Activated T-helper 1 cell treated with anti-CD3 and anti-CD28 coated beads, Interleukin-2, amount 50 U/mL, for 16 hours (primary cell): ENCODE measurements around the gene ZNF775.

Experiments
- DNase-seq, 2 donors: peaks; one replicate each; pipeline ENCODE4 v3.0.0-alpha.2; 2020; ENCODE audit warnings: low read depth in 1 of 2, low spot score in 1 of 2

The ZNF775 gene

DNA sequence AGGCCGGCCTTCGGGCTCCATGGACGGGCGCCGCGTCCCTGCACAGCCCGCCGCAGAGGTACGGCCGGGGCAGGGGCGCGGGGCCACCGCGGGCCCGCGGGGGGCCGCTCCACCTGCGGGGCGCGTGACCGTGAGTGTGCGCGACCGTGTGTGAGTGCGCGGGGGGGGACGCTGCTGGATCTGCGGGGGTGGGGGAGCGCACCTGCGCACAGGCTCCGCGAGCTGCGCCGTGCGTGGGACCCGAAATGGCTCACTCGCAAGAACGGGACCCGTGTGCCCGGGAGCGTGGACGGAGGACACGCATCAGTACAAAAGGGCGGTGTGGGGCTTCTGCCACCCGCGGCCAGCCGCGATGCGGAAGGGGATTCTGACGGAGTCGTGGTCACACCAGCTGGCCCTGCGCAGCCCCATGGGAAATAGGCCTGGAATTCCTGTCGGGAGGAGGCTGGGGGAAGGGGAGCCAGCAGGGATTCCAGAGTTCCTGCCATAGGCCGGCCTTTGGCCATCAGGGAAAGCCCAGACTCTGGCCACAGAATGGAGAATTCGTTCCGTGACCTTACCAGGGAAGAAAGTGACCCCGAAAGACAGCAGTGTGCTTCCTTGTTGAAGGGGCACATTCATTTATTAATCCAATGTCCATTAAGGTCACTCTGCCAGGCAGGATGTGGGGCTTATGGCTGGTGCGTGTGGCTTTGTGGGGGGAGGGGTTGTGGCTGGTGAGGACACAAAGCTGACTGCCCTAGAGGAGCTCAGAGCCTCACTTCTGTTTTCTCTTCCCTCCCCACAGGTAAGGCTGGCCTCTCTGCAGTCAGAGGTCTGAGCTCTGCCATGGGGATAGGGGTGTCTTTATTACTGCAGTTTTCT lies 10.0 kb upstream of the ZNF775 start:
- peak in 1 of 2 donors; percentile 45 for DNase-seq

DNA sequence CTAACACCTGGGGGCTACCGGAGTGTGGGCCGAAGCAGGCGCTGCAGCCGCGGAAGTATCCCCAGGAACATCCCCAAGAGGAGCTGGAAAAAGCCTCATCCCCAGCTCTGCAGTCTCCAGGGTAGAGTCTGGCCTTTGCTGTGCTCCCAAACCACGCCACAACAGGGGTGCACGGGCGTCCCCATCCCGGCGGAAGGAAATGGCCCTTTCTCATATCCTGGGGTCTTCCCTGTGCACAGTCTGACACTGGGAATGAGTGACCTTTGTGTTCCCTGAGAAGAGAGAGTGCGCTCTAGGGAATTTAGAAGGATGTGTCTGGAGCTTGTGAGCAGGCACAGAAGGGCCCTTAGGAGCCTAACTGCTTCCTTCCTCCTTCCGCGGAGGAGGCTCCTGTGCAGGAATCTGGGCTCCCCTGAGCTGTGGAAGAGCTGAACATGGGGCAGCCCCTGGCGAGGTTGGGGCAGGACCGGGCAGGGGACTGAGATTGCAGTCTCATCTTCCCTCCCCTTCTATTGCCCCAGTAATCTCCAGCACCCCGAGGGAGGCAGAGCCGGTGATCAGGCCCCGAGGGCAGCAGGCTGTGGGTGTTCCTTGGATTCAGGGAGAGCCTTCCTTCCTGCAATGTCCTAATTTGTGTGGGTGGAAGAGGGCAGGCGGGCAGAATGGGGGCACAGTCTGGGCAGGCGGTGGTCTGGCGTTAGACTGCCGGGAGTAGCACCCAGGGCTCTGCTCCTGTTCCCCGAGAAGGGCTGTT lies 9.2 kb upstream of the ZNF775 start:
- DNase-seq: no peak

DNA sequence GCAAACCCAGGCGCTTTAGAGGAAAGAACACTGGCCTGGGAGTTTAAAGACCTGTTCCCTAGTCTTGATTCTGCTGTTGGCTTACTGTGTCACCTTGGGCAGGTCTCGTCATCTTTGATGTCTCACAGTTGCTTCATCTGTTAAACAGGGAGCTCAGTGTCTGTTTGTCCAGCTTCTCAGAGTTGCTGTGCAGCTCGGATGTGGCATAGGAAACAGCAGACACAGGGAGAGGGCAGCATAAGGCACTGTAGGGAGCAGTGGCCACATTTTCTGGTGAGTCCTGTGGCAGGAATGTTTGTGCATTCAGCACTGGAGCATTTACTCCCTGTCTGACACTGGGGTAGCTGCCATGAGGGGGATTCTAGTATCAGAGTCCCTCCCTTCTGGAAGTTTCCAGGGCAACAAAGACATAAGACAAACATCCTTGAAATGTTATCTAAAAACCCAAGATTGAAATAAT lies 8.5 kb upstream of the ZNF775 start:
- DNase-seq: no peak

DNA sequence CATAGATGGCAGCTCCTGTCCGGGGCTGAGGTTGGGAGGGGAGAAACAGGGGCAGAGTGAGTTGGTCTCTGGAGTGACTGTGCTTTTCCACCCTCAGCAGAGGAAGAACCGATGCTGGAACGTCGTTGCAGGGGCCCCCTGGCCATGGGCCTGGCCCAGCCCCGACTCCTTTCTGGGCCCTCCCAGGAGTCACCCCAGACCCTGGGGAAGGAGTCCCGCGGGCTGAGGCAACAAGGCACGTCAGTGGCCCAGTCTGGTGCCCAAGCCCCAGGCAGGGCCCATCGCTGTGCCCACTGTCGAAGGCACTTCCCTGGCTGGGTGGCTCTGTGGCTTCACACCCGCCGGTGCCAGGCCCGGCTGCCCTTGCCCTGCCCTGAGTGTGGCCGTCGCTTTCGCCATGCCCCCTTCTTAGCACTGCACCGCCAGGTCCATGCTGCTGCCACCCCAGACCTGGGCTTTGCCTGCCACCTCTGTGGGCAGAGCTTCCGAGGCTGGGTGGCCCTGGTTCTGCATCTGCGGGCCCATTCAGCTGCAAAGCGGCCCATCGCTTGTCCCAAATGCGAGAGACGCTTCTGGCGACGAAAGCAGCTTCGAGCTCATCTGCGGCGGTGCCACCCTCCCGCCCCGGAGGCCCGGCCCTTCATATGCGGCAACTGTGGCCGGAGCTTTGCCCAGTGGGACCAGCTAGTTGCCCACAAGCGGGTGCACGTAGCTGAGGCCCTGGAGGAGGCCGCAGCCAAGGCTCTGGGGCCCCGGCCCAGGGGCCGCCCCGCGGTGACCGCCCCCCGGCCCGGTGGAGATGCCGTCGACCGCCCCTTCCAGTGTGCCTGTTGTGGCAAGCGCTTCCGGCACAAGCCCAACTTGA lies 7.8 kb upstream of the ZNF775 start:
- DNase-seq: no peak

DNA sequence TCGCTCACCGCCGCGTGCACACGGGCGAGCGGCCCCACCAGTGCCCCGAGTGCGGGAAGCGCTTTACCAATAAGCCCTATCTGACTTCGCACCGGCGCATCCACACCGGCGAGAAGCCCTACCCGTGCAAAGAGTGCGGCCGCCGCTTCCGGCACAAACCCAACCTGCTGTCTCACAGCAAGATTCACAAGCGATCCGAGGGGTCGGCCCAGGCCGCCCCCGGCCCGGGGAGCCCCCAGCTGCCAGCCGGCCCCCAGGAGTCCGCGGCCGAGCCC lies 7.2 kb upstream of the ZNF775 start:
- DNase-seq: no peak

DNA sequence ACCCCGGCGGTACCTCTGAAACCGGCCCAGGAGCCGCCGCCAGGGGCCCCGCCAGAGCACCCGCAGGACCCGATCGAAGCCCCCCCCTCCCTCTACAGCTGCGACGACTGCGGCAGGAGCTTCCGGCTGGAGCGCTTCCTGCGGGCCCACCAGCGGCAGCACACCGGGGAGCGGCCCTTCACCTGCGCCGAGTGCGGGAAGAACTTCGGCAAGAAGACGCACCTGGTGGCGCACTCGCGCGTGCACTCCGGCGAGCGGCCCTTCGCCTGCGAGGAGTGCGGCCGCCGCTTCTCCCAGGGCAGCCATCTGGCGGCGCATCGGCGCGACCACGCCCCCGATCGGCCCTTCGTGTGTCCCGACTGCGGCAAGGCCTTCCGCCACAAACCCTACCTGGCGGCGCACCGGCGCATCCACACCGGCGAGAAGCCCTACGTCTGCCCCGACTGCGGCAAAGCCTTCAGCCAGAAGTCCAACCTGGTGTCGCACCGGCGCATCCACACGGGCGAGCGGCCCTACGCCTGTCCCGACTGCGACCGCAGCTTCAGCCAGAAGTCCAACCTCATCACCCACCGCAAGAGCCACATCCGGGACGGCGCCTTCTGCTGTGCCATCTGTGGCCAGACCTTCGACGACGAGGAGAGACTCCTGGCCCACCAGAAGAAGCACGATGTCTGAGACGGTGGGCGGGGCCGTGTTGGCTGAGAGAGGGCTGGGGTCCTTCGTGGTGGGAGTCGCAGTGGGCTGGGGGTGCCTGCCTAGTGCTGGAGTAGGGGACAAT lies 6.7 kb upstream of the ZNF775 start:
- DNase-seq: no peak

DNA sequence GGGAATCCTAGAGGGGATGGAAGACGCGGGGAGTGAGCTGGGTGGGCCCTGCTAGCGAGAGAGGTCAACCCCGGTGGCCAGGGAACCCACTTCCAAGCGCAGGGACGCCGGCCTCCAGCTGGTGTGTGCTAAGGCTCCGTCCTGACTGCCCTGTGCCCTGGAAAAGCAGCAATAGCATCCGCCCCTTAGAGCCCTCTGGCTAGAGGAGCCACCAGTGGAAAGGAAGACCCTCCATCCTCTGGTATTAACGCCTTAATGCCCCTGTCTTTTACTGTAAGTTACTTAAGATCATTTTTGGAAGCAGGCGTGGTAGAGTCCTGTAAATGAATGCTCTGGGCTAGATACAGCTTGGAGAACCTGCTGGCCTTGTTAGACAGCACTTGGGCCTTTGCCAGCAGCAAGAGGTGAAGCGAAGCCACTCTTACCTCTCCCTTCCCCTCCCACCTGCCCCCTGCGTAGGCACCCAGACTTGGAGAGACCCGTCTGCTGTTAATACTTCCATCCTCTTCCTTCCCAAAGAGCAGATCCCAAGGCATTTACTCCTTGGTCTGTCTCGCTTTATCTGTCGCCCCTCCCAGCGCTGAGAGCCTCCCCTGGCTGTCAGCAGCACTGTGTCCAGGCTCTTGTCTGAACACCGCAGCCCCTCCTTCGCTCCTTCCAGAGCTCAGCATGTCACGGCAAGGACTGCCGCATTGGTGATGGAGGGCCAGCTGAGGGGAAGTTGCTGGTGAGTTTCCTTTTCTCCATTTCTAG lies 5.9 kb upstream of the ZNF775 start:
- no peak for DNase-seq

DNA sequence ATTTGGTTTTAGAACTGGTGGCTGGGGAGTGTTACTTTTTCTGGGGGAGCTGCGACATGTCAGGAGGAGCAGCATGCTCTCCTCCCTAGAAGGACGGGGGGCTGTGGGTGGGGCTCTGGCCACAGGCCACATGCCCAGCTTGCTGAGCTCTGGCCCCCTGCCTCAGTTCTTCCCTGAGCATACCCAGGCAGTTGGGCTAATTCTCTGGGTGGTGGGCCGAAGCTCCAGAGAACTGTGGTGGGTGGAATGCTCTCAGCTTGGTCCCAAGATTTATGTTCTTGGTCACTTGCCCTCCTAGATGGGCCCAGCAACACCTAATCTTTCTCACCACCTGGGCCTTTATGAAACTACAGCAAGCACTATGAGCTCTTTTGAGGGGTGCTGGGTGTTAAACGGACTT lies 5.1 kb upstream of the ZNF775 start:
- no peak for DNase-seq

DNA sequence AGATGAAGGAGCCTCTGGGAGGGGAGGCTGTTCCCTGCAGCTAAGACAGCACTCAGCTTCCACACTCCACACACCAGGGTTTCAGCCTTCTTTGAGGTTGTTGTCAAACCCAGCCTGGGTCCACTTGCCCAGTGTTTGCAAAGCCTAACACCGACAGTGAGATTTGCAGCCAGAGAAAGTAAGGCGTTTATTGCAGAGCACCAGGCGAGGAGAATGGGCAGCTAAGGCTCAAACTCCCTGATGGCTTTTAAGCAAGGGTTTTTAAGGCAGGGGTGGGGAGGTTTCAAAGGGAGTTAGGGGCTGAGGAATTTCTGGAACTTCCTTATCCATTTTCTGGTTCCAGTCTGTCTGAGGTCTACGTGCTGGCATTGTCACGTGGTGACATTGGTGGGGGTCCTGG lies 4.7 kb upstream of the ZNF775 start:
- no peak for DNase-seq

DNA sequence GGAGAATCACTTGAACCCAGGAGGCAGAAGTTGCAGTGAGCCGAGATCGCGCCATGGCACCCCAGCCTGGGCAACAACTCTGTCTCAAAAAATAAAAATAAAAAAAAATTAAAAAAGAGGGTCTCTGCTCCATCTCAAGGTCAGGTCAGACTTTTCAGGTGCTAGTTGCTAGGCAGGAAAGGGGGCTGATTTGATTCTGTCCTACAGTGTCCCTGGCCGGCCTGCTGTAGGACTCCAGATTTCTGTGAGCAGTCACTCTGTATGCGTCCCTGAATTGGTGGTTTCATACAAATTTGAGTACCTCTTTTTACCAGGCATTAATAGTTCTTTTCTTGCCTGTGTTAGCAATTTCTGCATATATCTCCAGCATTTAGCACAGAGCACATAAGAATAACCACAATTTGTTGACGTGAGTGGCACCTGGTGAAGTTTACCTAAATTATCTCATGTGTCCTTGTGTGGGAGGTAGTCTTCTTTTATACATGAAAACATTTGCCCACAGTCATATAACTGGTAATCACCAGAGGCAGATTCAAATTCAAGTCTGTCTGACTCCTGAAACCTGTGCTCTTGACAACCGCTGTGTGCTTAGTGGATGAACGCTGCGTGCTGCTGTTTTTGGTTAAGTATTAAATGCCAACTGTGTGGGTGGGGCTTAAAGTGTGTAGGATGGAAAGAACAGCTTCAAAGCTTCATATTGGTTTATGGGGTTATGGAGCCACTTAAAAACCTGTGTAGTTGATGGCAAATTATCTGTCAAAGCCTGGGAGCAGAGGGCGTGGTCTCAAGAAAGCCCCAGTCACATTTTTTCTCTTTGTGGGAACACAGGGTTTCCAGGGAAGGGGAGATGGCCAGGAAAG lies 3.2 kb upstream of the ZNF775 start:
- no peak for DNase-seq

DNA sequence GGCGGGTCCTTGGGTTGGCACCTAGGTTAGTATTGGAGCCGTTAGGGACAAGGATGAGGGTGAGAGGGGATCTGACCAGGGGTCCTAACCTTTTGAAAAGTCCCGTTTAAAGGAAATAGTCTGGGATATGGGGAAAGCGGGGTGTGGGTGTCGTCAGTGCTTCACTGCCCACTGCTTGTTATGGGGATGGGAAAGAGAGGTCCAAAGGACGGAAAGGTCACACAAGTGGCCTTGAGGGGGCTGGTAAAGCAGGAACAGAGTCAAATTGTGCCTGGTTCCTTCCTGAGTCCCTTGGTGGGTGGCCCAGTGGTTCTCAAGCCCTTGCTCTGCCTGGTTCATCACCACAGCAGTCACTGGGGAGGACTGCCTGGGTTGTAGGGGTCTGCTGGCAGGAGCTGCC lies 2.6 kb upstream of the ZNF775 start:
- DNase-seq: no peak

DNA sequence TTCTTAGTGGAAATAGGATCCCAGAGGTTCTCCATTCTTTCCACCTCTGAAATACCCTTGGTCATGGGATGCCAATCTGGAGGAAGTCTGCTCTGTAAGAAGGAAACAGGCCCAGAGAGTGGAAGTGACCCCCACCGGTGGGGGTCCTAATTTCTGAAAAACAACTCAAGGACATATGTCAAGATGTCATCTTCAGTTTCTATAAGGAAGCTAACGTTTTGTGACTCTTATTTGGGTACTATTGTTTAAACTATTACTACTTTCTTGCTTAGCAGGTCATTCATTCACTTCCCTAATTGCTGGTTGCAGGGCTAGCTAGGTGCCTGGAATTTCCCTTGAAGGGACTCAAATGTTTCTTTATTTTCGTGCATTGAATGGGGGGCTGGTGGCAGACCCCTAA lies 1.9 kb upstream of the ZNF775 start:
- no peak for DNase-seq

DNA sequence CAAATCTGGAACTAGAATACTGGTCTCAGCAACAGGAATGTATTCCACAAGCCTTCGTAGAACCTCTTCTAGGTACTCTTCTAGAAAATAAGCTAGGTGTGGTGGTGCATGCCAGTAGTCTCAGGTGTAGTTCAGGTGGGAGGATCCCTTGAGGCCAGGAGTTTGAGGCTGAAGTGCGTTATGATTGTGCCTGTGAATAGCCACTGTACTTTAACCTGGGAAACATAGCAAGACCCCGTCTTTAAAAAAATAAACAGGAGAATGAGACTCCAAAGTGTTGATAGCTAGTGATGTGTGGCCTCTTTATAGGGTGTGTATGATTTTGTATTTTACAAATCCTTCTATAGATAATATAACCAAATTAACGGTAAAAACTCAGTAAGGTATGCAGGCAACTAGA lies 1.5 kb upstream of the ZNF775 start:
- DNase-seq: no peak

DNA sequence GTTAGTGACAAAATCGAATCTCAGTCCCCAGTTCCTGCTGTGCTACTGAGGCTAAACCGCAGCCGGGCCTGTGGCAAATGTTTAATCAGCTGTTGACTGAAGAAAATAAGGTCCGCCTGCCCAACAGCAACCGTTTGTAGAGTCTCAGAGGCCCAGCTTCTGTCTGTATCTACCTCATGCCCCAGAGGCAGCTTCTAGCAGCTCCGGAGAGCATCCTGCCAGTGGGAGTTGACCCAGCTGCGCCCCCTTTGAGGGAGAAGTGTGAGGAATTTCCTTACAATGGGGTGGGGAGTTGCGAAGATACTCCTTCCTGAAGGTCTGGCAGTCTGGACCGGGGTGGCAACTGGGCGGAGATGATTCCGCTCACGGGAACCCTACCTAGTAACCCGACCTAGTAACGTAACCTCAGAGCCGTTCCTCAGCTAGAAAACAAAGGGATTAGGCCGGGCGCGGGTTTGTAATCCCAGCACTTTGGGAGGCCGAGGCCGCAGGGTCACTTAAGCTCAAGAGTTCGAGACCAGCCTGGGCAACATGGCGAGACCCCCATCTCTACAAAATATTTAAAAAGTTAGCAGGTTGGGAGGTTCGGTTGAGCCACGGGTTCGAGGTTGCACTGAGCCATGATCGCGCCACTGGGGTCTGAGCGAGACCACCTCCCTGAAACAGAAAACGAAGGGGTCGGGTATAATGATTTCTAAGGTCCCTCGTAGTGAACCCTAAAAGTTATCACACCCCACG lies 846 bp upstream of the ZNF775 start:
- no peak for DNase-seq

DNA sequence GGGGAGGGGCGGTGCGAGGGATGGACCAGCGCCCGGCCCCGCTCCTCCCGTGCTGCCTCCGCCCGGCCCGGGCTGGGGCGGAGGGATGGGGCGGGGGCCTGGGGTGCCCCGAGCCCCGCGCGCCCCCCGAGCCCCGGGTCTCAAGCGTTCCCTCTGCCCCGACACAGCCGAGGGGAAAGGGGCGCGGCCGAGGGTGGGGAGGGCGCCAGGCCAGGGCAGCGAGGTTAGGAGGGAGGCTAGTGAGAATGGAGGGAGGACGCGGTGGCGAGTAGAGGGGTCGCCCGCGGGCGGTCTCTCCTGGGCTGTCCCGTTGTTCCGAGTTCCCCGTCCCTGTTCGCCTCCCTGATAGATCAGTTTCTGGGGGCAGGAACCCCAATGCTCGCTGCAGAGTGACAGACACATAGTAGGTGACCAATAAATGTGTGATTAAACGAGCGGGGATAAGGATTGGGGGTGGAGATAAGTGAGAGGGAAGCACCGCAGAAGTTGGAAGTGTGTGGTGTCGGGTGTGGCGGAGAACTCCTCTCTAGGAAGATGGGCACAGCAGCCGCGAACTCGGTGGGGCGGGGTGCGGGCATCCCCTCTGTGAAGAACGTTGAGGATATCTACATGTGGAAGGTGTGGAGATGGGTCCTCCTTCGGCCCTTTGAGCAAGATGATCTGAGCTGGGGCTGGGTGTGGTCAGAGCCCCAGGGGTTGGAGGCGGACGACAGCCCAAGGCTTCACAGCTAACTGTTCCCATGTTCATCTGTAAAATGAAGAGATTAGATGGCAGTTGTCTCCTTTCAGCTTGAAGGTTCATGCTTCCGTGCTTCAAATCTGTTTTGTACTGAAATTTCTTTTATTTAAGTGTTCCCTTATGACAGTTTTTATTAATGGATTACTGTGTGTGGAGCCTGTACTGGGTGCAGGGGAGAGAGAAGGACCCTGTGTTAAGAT lies 580 bp downstream of the ZNF775 start:
- DNase-seq: no peak

DNA sequence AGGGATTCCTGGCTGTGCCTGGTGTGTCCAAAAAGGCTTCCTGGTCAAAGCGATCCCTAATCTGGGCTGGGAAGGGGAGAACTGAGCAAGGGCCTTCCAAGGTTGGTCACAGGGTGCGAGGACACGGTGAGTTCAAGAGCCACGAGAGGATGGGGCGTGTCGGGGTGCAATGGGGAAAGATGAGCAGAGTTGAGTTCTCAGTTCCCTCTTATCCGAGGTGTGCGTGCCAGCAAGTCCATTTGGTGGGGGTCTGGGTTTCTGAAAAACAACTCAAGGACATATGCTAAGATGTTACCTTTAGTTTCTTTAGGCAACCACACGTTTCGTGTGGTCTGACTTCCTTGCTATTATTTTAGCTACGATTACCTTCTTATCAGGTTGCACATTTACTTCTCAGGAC lies 1.3 kb downstream of the ZNF775 start:
- DNase-seq: no peak

DNA sequence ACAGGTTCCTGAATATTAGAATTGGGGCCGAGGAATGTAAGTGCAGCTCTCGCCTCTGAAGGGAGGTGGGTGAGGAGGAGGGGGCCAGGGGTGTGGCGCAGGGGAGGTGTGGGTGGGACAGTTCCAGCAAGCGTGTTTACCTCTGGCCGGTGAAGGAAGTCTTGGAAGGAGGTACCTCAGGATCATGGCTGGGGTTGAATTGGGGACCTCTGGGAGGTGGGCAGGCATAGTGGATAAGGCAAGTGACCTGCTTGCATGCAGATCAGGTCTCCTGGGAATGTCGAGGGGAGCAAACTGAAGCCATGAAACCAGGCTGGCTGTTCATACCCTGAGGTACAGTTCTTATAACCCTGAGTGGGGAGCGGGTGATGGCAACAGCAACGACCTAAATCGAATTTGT lies 2.0 kb downstream of the ZNF775 start:
- no peak for DNase-seq

DNA sequence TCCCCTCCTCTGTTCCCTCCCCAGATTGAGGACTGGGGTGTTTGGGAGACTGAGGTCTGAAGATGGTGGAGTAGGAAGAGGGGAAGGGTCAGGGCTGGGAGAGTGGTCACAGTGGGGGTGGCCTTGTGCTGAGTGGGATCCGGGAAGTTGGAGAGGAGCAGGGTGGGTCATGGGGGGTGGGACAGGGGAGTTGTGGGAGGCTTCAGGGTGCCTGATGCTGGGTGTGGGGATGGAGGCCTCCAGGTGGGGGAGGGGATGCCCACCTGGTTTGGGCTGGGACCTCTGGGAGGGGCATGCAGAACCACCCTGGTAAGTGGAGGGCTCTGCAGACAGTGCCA lies 2.6 kb downstream of the ZNF775 start:
- no peak for DNase-seq
